H9 (cell line): ENCODE measurements around the gene CCNB1IP1. TPM values are rescaled to one million over a fixed set of nuclear protein-coding genes. Genes with fewer than 3 reads are reported as not detected.

Source experiments
- DNase-seq: peaks from one replicate; pipeline ENCODE4 v3.0.0-alpha.2; 2017
- H2AFZ ChIP-seq: one replicate; pipeline ENCODE4 v1.6.1; 2013; ENCODE audit warnings: mild to moderate bottlenecking, low read length, control low read depth, moderate library complexity
- H2AK5ac ChIP-seq: 2 replicates; pipeline ENCODE4 v1.6.1; 2013; ENCODE audit warnings: low read length, control low read depth, mixed read lengths; ENCODE audit not compliant: insufficient read length
- H2BK120ac ChIP-seq: one replicate; pipeline ENCODE4 v1.6.1; 2013; ENCODE audit warnings: low read depth, mild to moderate bottlenecking, low read length, control low read depth, inconsistent platforms; ENCODE audit not compliant: poor library complexity, severe bottlenecking
- H2BK12ac ChIP-seq: 2 replicates; pipeline ENCODE4 v1.6.1; 2013; ENCODE audit warnings: low read length, control low read depth, mixed read lengths, low read depth; ENCODE audit not compliant: insufficient read length
- H2BK15ac ChIP-seq: 2 replicates; pipeline ENCODE4 v1.6.1; 2013; ENCODE audit warnings: low read depth, low read length, control low read depth
- H2BK20ac ChIP-seq: one replicate; pipeline ENCODE4 v1.6.1; 2013; ENCODE audit warnings: low read depth, mild to moderate bottlenecking, low read length, control low read depth, inconsistent platforms; ENCODE audit not compliant: poor library complexity, severe bottlenecking
- H2BK5ac ChIP-seq: 2 replicates; pipeline ENCODE4 v1.6.1; 2013; ENCODE audit warnings: low read length, control low read depth, mixed read lengths; ENCODE audit not compliant: insufficient read length
- H3K14ac ChIP-seq: 2 replicates; pipeline ENCODE4 v1.6.1; 2013; ENCODE audit warnings: low read length, control low read depth; ENCODE audit not compliant: insufficient read depth
- H3K18ac ChIP-seq: 2 replicates; pipeline ENCODE4 v1.6.1; 2013; ENCODE audit warnings: low read depth, mild to moderate bottlenecking, mixed read lengths, low read length, control low read depth; ENCODE audit not compliant: insufficient read length
- H3K23ac ChIP-seq: 2 replicates; pipeline ENCODE4 v1.6.1; 2013; ENCODE audit warnings: low read length, control low read depth, mixed read lengths, low read depth; ENCODE audit not compliant: insufficient read length
- H3K23me2 ChIP-seq: 2 replicates; pipeline ENCODE4 v1.6.1; 2013; ENCODE audit warnings: low read depth, mild to moderate bottlenecking, mixed read lengths, low read length, control low read depth; ENCODE audit not compliant: insufficient read length, poor library complexity, severe bottlenecking
- H3K27ac ChIP-seq: 2 replicates; pipeline ENCODE4 v1.5.1; 2013; ENCODE audit warnings: low read length, control low read depth, mixed read lengths, low read depth; ENCODE audit not compliant: insufficient read length
- H3K27me3 ChIP-seq: 2 replicates; pipeline ENCODE4 v1.6.1; 2013; ENCODE audit warnings: low read length, control low read depth, inconsistent platforms; ENCODE audit not compliant: insufficient read depth
- H3K4ac ChIP-seq: 2 replicates; pipeline ENCODE4 v1.6.1; 2013; ENCODE audit warnings: low read depth, mild to moderate bottlenecking, control low read depth, inconsistent platforms, low read length, moderate library complexity
- H3K4me1 ChIP-seq: 2 replicates; pipeline ENCODE4 v1.6.1; 2013; ENCODE audit warnings: low read length, control low read depth, inconsistent platforms; ENCODE audit not compliant: insufficient read depth
- H3K4me2 ChIP-seq: 2 replicates; pipeline ENCODE4 v1.6.1; 2013; ENCODE audit warnings: low read length, control low read depth, mixed read lengths; ENCODE audit not compliant: insufficient read length, insufficient read depth
- H3K56ac ChIP-seq: 2 replicates; pipeline ENCODE4 v1.6.1; 2013; ENCODE audit warnings: low read depth, mild to moderate bottlenecking, mixed read lengths, low read length, control low read depth; ENCODE audit not compliant: insufficient read length
- H3K79me1 ChIP-seq: 2 replicates; pipeline ENCODE4 v1.6.1; 2013; ENCODE audit warnings: low read depth, mild to moderate bottlenecking, moderate library complexity, low read length, control low read depth, inconsistent platforms; ENCODE audit not compliant: insufficient read depth, poor library complexity, severe bottlenecking
- H3K79me2 ChIP-seq: 2 replicates; pipeline ENCODE4 v1.6.1; 2013; ENCODE audit warnings: low read length, control low read depth, inconsistent platforms; ENCODE audit not compliant: insufficient read depth
- H3K9ac ChIP-seq: 2 replicates; pipeline ENCODE4 v1.6.1; 2013; ENCODE audit warnings: low read length, control low read depth, mixed read lengths; ENCODE audit not compliant: insufficient read length; ENCODE audit errors: extremely low read depth
- H3K9me3 ChIP-seq: one replicate; pipeline ENCODE4 v1.6.1; 2013; ENCODE audit warnings: low read depth, low read length, inconsistent platforms; ENCODE audit not compliant: control insufficient read depth
- H3T11ph ChIP-seq: one replicate; pipeline ENCODE4 v1.6.1; 2013; ENCODE audit warnings: mild to moderate bottlenecking, low read length, control low read depth, inconsistent platforms
- H4K20me1 ChIP-seq: one replicate; pipeline ENCODE4 v1.6.1; 2013; ENCODE audit not compliant: control insufficient read depth, insufficient read length, insufficient read depth
- H4K5ac ChIP-seq: 2 replicates; pipeline ENCODE4 v1.6.1; 2013; ENCODE audit warnings: low read depth, mild to moderate bottlenecking, mixed read lengths, low read length, control low read depth; ENCODE audit not compliant: insufficient read length
- H4K8ac ChIP-seq: replicated peaks from 2 replicates; pipeline ENCODE4 v1.6.1; 2013; ENCODE audit warnings: low read length, control low read depth, mixed read lengths, low read depth; ENCODE audit not compliant: insufficient read length
- H4K91ac ChIP-seq: 2 replicates; pipeline ENCODE4 v1.6.1; 2013; ENCODE audit warnings: low read depth, mild to moderate bottlenecking, moderate library complexity, mixed read lengths, low read length, control low read depth; ENCODE audit not compliant: insufficient read length
- H3K27ac Mint-ChIP-seq, 3 experiments: 2 replicates in 2 of 3; 3 replicates in 1 of 3; pipeline ENCODE4 v1.8.0; 2020 to 2021; ENCODE audit warnings: mixed read lengths in 3 of 3, mild to moderate bottlenecking in 1 of 3, moderate library complexity in 1 of 3
- H3K27me3 Mint-ChIP-seq: 2 replicates; pipeline ENCODE4 v1.8.0; 2021; ENCODE audit warnings: low read depth, mild to moderate bottlenecking, moderate library complexity, mixed read lengths
- H3K36me3 Mint-ChIP-seq, 3 experiments: 2 replicates in 2 of 3; 3 replicates in 1 of 3; pipeline ENCODE4 v1.8.0; 2020 to 2021; ENCODE audit warnings: low read depth in 3 of 3, mixed read lengths in 3 of 3; ENCODE audit not compliant: insufficient read depth in 1 of 3
- H3K4me1 Mint-ChIP-seq, 2 experiments: 2 replicates each; pipeline ENCODE4 v1.8.0; 2020; ENCODE audit warnings: mixed read lengths in 2 of 2
- H3K4me3 Mint-ChIP-seq, 2 experiments: 2 replicates in 1 of 2; 3 replicates in 1 of 2; pipeline ENCODE4 v1.8.0; 2020 to 2021; ENCODE audit warnings: mild to moderate bottlenecking in 2 of 2, mixed read lengths in 2 of 2, moderate library complexity in 1 of 2
- H3K9me3 Mint-ChIP-seq, 2 experiments: 2 replicates in 1 of 2; 3 replicates in 1 of 2; pipeline ENCODE4 v1.8.0; 2020; ENCODE audit warnings: mild to moderate bottlenecking in 2 of 2, mixed read lengths in 2 of 2, moderate library complexity in 1 of 2
- CTCF ChIP-seq: fragments of 200-600 bp; sonication (generic); conservative IDR thresholded peaks from 3 replicates; pipeline ENCODE4 v1.8.0; 2021; ENCODE audit warnings: antibody characterized with exemption, mild to moderate bottlenecking
- WGBS: extraction: QIAGEN DNeasy Blood & Tissue Kit; methylation state at CpG from one replicate; pipeline ENCODE4 v1.1.7; 2013; ENCODE audit warnings: missing lambda C conversion rate, low lambda C conversion rate, mixed read lengths; ENCODE audit not compliant: insufficient read length; ENCODE audit errors: extremely low coverage; 5-methylcytosine and 5-hydroxymethylcytosine counted together
- total RNA-seq: library from RNA; stranded (reverse); gene quantifications from 2 replicates; pipeline ENCODE4 v1.2.1, GENCODE V29; 2021

Gene CCNB1IP1
- total RNA-seq, 1 experiment from 2014 or later = 165 TPM

- Mint-ChIP-seq H3K27me3 (no peaks in the 10 kb centered on the region), H3K4me1 (no peaks in the 10 kb centered on the region), H3K27ac (no peak overlapping the region)
Observed at GRCh38 chr14:20372796-20373195, 39.7 kb upstream of the CCNB1IP1 start.

More at GRCh38 chr14:20372796-20373195, 39.7 kb upstream of the CCNB1IP1 start:
- peaks cover 26 to 75% (median 62%) of the 10 kb centered on the region in 3 experiments; a peak in 6 of 7 replicates for H3K36me3 Mint-ChIP-seq
- H3K4me2 ChIP-seq = no peak overlapping the region
- no peak overlapping the region for H3K4me3 Mint-ChIP-seq
- no peak overlapping the region for H2BK120ac ChIP-seq
- no peak overlapping the region for H4K5ac ChIP-seq
- no peak overlapping the region for H2AK5ac ChIP-seq
- H3K27ac ChIP-seq = no peak overlapping the region
- H3K18ac ChIP-seq = no peak overlapping the region
- H3K79me2 ChIP-seq = no peaks in the 10 kb centered on the region
- H2BK5ac ChIP-seq = no peak overlapping the region
- H3K9me3 ChIP-seq = no peaks in the 10 kb centered on the region
- no peaks in the 10 kb centered on the region for H3K79me1 ChIP-seq
- no peak overlapping the region for H4K91ac ChIP-seq
- no peak overlapping the region for H4K8ac ChIP-seq
- no peaks in the 10 kb centered on the region for H4K20me1 ChIP-seq
- H3K23ac ChIP-seq = no peak overlapping the region
- H2BK12ac ChIP-seq = no peak overlapping the region
- no peak overlapping the region for H3T11ph ChIP-seq
- no peak for DNase-seq
- no peaks in the 10 kb centered on the region for H3K4me1 ChIP-seq
- H2AFZ ChIP-seq = no peak overlapping the region
- no peak overlapping the region for H2BK15ac ChIP-seq
- no peak overlapping the region for H3K9ac ChIP-seq
- no peaks in the 10 kb centered on the region for H3K9me3 Mint-ChIP-seq
- H2BK20ac ChIP-seq = no peak overlapping the region
- H3K23me2 ChIP-seq = no peaks in the 10 kb centered on the region
- H3K27me3 ChIP-seq = no peaks in the 10 kb centered on the region; the same call in 1 of the 2 replicates
- H3K14ac ChIP-seq = no peak overlapping the region
- H3K56ac ChIP-seq = no peak overlapping the region
- no peak for TF ChIP-seq CTCF
- no peak overlapping the region for H3K4ac ChIP-seq
- no CpG with 5 or more reads among the region's 5 CpGs for WGBS
